Transverse colon (tissue), 4 donors: ENCODE results near the gene CHGA.

Experiments used
- POLR2A ChIP-seq: fragments of 450-650 bp; IDR thresholded peaks from one replicate; pipeline ENCODE4 v1.6.1; 2016; ENCODE audit warnings: antibody characterized with exemption, mild to moderate bottlenecking, moderate library complexity
- POLR2AphosphoS5 ChIP-seq, 3 donors: sonication (generic); formaldehyde crosslinking; IDR thresholded peaks; one replicate each; pipeline ENCODE4 v1.6.1; 2016; ENCODE audit warnings: antibody characterized with exemption in 3 of 3
- TF ChIP-seq, protein P1 (sequence below), 5 experiments: fragments of 200-600 bp in 3 of 5; fragments of 450-650 bp in 2 of 5; sonication (generic) in 3 of 5; IDR thresholded peaks; 1 replicate in 2 of 5; 2 replicates in 3 of 5; pipeline ENCODE4 v1.5.1; 2016 to 2017; ENCODE audit warnings: antibody characterized with exemption in 5 of 5, inconsistent platforms in 3 of 5, mild to moderate bottlenecking in 2 of 5, moderate library complexity in 1 of 5

GRCh38 chr14:92949496-92950192 is 26.7 kb downstream of the CHGA start:
- no peak for TF ChIP-seq POLR2A
- TF ChIP-seq, protein P1, sequence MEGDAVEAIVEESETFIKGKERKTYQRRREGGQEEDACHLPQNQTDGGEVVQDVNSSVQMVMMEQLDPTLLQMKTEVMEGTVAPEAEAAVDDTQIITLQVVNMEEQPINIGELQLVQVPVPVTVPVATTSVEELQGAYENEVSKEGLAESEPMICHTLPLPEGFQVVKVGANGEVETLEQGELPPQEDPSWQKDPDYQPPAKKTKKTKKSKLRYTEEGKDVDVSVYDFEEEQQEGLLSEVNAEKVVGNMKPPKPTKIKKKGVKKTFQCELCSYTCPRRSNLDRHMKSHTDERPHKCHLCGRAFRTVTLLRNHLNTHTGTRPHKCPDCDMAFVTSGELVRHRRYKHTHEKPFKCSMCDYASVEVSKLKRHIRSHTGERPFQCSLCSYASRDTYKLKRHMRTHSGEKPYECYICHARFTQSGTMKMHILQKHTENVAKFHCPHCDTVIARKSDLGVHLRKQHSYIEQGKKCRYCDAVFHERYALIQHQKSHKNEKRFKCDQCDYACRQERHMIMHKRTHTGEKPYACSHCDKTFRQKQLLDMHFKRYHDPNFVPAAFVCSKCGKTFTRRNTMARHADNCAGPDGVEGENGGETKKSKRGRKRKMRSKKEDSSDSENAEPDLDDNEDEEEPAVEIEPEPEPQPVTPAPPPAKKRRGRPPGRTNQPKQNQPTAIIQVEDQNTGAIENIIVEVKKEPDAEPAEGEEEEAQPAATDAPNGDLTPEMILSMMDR (IDR thresholded peaks at IDR 0.05): no peak
- no peak for TF ChIP-seq POLR2AphosphoS5 (IDR thresholded peaks at IDR 0.05)
